ENCODE data around the gene VPS4A.

VPS4A gene

DNA sequence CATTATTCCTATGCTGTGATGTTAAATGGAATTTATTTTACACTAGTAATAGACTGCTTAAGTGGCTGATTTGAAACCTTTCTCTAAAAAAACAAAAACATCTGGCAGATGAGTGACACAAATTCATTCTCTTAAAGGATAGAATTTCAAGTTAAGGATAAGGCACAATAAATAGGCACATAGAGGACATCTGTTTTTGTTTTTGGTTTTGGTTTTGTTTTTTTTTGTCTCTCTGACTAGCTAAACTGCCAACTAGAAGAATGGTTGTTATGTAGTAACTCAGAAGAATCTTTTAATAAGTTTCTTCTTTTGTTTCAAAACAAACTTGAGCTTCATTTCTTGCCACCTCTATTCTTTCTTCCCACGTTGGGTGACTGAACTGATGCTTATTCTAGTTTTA lies 5.1 kb upstream of the VPS4A start:
- no peak overlapping the region for H2BK12ac ChIP-seq (ENCODE audit: low read length)
- H3K4me1 ChIP-seq (ENCODE audit: control insufficient read depth in 2 of 2, insufficient read depth in 1 of 2, low read depth in 1 of 2, low read length in 2 of 2) = peaks cover 2 to 3% of the 10 kb centered on the region in 2 donors
- no CpG with 5 or more reads among the region's 1 CpG for WGBS, 2 donors (ENCODE audit: extremely low coverage in 2 of 2, insufficient read length in 2 of 2, insufficient replicate concordance in 1 of 2)
- no peaks in the 10 kb centered on the region for H3K27me3 ChIP-seq (ENCODE audit: control insufficient read depth in 3 of 3, insufficient read depth in 3 of 3, low read depth in 1 of 3, low read length in 3 of 3)
- no peak overlapping the region for H3K4me3 ChIP-seq (ENCODE audit: low read length in 2 of 2)
- no peak for DNase-seq (ENCODE audit: low spot score)
- H3K4me2 ChIP-seq (ENCODE audit: insufficient read depth, low read length, poor library complexity, severe bottlenecking) = no peak overlapping the region
- H4K91ac ChIP-seq (ENCODE audit: low read depth, low read length, poor library complexity) = no peak overlapping the region
- H2BK120ac ChIP-seq (ENCODE audit: low read depth, low read length) = no peak overlapping the region
- H2BK5ac ChIP-seq (ENCODE audit: low read length) = no peak overlapping the region
- no peak overlapping the region for H3K4ac ChIP-seq (ENCODE audit: low read length)
- no peak overlapping the region for H2AFZ ChIP-seq (ENCODE audit: low read length)
- peaks cover 4 to 45% of the 10 kb centered on the region in 2 donors for H3K36me3 ChIP-seq (replicated peaks in 1 of 2; ENCODE audit: control insufficient read depth in 2 of 2, insufficient read depth in 2 of 2, low read length in 2 of 2)
- H3K27ac ChIP-seq (replicated peaks; ENCODE audit: low read length) = no peak overlapping the region
- H3K14ac ChIP-seq (ENCODE audit: low read length) = no peak overlapping the region
- H2BK15ac ChIP-seq (ENCODE audit: low read length) = no peak overlapping the region
- no peak overlapping the region for H3K18ac ChIP-seq (ENCODE audit: low read length)
- no peak overlapping the region for H2AK5ac ChIP-seq (ENCODE audit: low read depth, low read length)
- no peak overlapping the region for H3K23ac ChIP-seq (ENCODE audit: low read depth, low read length, poor library complexity)
- H3K9me3 ChIP-seq (replicated peaks in 1 of 2; ENCODE audit: control insufficient read depth in 2 of 2, insufficient read depth in 1 of 2, low read depth in 1 of 2, low read length in 2 of 2) = no peaks in the 10 kb centered on the region
- H3K9ac ChIP-seq (ENCODE audit: low read depth, low read length, poor library complexity) = no peak overlapping the region
- H3K79me1 ChIP-seq (ENCODE audit: low read depth, low read length) = peaks cover 2% of the 10 kb centered on the region
- no peak overlapping the region for H4K8ac ChIP-seq (ENCODE audit: low read depth, low read length)

DNA sequence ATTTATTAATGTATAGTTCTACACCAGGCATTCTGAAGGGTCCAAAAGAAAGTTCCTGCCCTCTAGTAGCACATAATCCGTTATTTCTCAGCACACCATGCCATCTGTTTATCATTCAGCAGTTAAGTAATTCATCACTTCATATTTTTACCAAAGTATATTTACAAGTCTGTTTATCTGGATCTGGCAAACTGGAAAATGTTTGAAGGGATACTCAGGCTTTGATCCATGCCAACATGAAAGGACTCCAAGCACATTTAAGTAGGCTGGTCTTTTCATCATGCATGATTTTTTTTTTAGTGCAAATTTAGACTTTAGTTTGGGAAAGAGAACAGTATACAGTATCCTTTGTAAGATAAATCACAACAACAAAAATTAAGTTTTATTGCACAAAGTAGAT lies 4.1 kb upstream of the VPS4A start:
- Histone ChIP-seq H3K4ac (ENCODE audit: low read length) (no peak overlapping the region), H3K23ac (ENCODE audit: low read depth, low read length, poor library complexity) (no peak overlapping the region), H3K9me3 (replicated peaks in 1 of 2; ENCODE audit: control insufficient read depth in 2 of 2, insufficient read depth in 1 of 2, low read depth in 1 of 2, low read length in 2 of 2) (no peaks in the 10 kb centered on the region), H4K8ac (ENCODE audit: low read depth, low read length) (no peak overlapping the region), H3K9ac (ENCODE audit: low read depth, low read length, poor library complexity) (no peak overlapping the region), H3K79me1 (ENCODE audit: low read depth, low read length) (peaks cover 9% of the 10 kb centered on the region), H2AFZ (ENCODE audit: low read length) (no peak overlapping the region), H3K36me3 (replicated peaks in 1 of 2; ENCODE audit: control insufficient read depth in 2 of 2, insufficient read depth in 2 of 2, low read length in 2 of 2) (peaks cover 2 to 34% of the 10 kb centered on the region in 2 donors), H3K14ac (ENCODE audit: low read length) (no peak overlapping the region), H3K27me3 (ENCODE audit: control insufficient read depth in 3 of 3, insufficient read depth in 3 of 3, low read depth in 1 of 3, low read length in 3 of 3) (no peaks in the 10 kb centered on the region), H2BK15ac (ENCODE audit: low read length) (no peak overlapping the region), H2AK5ac (ENCODE audit: low read depth, low read length) (no peak overlapping the region), H2BK12ac (ENCODE audit: low read length) (no peak overlapping the region), H3K4me2 (ENCODE audit: insufficient read depth, low read length, poor library complexity, severe bottlenecking) (no peak overlapping the region), H4K91ac (ENCODE audit: low read depth, low read length, poor library complexity) (no peak overlapping the region), H2BK120ac (ENCODE audit: low read depth, low read length) (no peak overlapping the region), H3K4me1 (ENCODE audit: control insufficient read depth in 2 of 2, insufficient read depth in 1 of 2, low read depth in 1 of 2, low read length in 2 of 2) (peaks cover 2 to 5% of the 10 kb centered on the region in 2 donors), H3K27ac (replicated peaks; ENCODE audit: low read length) (no peak overlapping the region), H3K18ac (ENCODE audit: low read length) (no peak overlapping the region), H2BK5ac (ENCODE audit: low read length) (no peak overlapping the region), H3K4me3 (ENCODE audit: low read length in 2 of 2) (no peak overlapping the region)
- DNase-seq (ENCODE audit: low spot score) = no peak
- WGBS, 2 donors (ENCODE audit: extremely low coverage in 2 of 2, insufficient read length in 2 of 2, insufficient replicate concordance in 1 of 2) = no CpG with 5 or more reads among the region's 1 CpG

DNA sequence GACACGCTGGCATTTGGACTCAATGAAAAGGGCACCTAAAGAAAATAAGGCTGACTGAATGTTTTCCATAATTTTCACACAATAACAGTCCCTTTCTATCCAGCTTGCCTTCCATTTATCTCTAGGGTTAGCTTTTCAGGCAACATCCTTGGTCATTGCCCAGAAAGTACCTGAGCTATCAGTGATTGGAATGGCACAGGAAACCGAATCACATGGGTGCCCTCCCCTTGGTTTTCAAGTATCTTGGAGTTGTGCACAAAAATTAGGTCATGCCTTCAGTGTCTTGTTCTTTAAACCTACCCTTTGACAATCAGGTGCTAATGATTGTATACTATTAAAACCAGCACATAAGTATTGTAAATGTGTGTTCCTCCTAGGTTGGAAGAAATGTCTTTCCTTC lies 3.3 kb upstream of the VPS4A start:
- Histone ChIP-seq H3K14ac (ENCODE audit: low read length) (no peak overlapping the region), H3K27ac (replicated peaks; ENCODE audit: low read length) (no peak overlapping the region), H2AK5ac (ENCODE audit: low read depth, low read length) (no peak overlapping the region), H2AFZ (ENCODE audit: low read length) (no peak overlapping the region), H3K4me2 (ENCODE audit: insufficient read depth, low read length, poor library complexity, severe bottlenecking) (no peak overlapping the region), H3K18ac (ENCODE audit: low read length) (no peak overlapping the region), H3K79me1 (ENCODE audit: low read depth, low read length) (peaks cover 9% of the 10 kb centered on the region), H3K4me3 (ENCODE audit: low read length in 2 of 2) (no peak overlapping the region), H4K8ac (ENCODE audit: low read depth, low read length) (no peak overlapping the region), H3K9me3 (replicated peaks in 1 of 2; ENCODE audit: control insufficient read depth in 2 of 2, insufficient read depth in 1 of 2, low read depth in 1 of 2, low read length in 2 of 2) (no peaks in the 10 kb centered on the region), H4K91ac (ENCODE audit: low read depth, low read length, poor library complexity) (no peak overlapping the region), H3K23ac (ENCODE audit: low read depth, low read length, poor library complexity) (no peak overlapping the region), H2BK120ac (ENCODE audit: low read depth, low read length) (no peak overlapping the region), H2BK5ac (ENCODE audit: low read length) (no peak overlapping the region), H3K9ac (ENCODE audit: low read depth, low read length, poor library complexity) (no peak overlapping the region), H2BK15ac (ENCODE audit: low read length) (no peak overlapping the region), H3K4me1 (ENCODE audit: control insufficient read depth in 2 of 2, insufficient read depth in 1 of 2, low read depth in 1 of 2, low read length in 2 of 2) (peaks cover 4 to 5% of the 10 kb centered on the region in 2 donors), H3K27me3 (ENCODE audit: control insufficient read depth in 3 of 3, insufficient read depth in 3 of 3, low read depth in 1 of 3, low read length in 3 of 3) (no peaks in the 10 kb centered on the region), H3K4ac (ENCODE audit: low read length) (no peak overlapping the region), H3K36me3 (replicated peaks in 1 of 2; ENCODE audit: control insufficient read depth in 2 of 2, insufficient read depth in 2 of 2, low read length in 2 of 2) (peaks cover 0 to 29% of the 10 kb centered on the region in 2 donors), H2BK12ac (ENCODE audit: low read length) (no peak overlapping the region)
- DNase-seq (ENCODE audit: low spot score) = no peak
- no CpG with 5 or more reads among the region's 2 CpGs for WGBS, 2 donors (ENCODE audit: extremely low coverage in 2 of 2, insufficient read length in 2 of 2, insufficient replicate concordance in 1 of 2)

GRCh38 chr16:69309316-69309715 lies 1.8 kb upstream of the VPS4A start:
- Histone ChIP-seq H3K9ac (ENCODE audit: low read depth, low read length, poor library complexity) (no peak overlapping the region), H3K14ac (ENCODE audit: low read length) (peak overlapping the region; percentile 89), H3K4me2 (ENCODE audit: insufficient read depth, low read length, poor library complexity, severe bottlenecking) (no peak overlapping the region), H4K91ac (ENCODE audit: low read depth, low read length, poor library complexity) (peak overlapping the region; percentile 87), H2AK5ac (ENCODE audit: low read depth, low read length) (no peak overlapping the region), H3K36me3 (replicated peaks in 1 of 2; ENCODE audit: control insufficient read depth in 2 of 2, insufficient read depth in 2 of 2, low read length in 2 of 2) (peaks cover 4 to 31% of the 10 kb centered on the region in 2 donors), H3K18ac (ENCODE audit: low read length) (peak overlapping the region; percentile 28), H2BK5ac (ENCODE audit: low read length) (no peak overlapping the region), H3K9me3 (replicated peaks in 1 of 2; ENCODE audit: control insufficient read depth in 2 of 2, insufficient read depth in 1 of 2, low read depth in 1 of 2, low read length in 2 of 2) (no peaks in the 10 kb centered on the region), H4K8ac (ENCODE audit: low read depth, low read length) (no peak overlapping the region), H3K27ac (replicated peaks; ENCODE audit: low read length) (no peak overlapping the region), H2BK15ac (ENCODE audit: low read length) (no peak overlapping the region), H2AFZ (ENCODE audit: low read length) (no peak overlapping the region), H2BK120ac (ENCODE audit: low read depth, low read length) (no peak overlapping the region), H3K23ac (ENCODE audit: low read depth, low read length, poor library complexity) (no peak overlapping the region), H3K4ac (ENCODE audit: low read length) (no peak overlapping the region), H3K27me3 (ENCODE audit: control insufficient read depth in 3 of 3, insufficient read depth in 3 of 3, low read depth in 1 of 3, low read length in 3 of 3) (no peaks in the 10 kb centered on the region), H3K79me1 (ENCODE audit: low read depth, low read length) (peaks cover 9% of the 10 kb centered on the region), H3K4me3 (ENCODE audit: low read length in 2 of 2) (peak overlapping the region in 1 of 2 donors; percentile 68), H3K4me1 (ENCODE audit: control insufficient read depth in 2 of 2, insufficient read depth in 1 of 2, low read depth in 1 of 2, low read length in 2 of 2) (peaks cover 2 to 4% of the 10 kb centered on the region in 2 donors), H2BK12ac (ENCODE audit: low read length) (no peak overlapping the region)
- no peak for DNase-seq (ENCODE audit: low spot score)
- no CpG with 5 or more reads among the region's 12 CpGs for WGBS, 2 donors (ENCODE audit: extremely low coverage in 2 of 2, insufficient read length in 2 of 2, insufficient replicate concordance in 1 of 2)
